ENCODE measurements around the gene SLC35E1.

SLC35E1 gene

DNA sequence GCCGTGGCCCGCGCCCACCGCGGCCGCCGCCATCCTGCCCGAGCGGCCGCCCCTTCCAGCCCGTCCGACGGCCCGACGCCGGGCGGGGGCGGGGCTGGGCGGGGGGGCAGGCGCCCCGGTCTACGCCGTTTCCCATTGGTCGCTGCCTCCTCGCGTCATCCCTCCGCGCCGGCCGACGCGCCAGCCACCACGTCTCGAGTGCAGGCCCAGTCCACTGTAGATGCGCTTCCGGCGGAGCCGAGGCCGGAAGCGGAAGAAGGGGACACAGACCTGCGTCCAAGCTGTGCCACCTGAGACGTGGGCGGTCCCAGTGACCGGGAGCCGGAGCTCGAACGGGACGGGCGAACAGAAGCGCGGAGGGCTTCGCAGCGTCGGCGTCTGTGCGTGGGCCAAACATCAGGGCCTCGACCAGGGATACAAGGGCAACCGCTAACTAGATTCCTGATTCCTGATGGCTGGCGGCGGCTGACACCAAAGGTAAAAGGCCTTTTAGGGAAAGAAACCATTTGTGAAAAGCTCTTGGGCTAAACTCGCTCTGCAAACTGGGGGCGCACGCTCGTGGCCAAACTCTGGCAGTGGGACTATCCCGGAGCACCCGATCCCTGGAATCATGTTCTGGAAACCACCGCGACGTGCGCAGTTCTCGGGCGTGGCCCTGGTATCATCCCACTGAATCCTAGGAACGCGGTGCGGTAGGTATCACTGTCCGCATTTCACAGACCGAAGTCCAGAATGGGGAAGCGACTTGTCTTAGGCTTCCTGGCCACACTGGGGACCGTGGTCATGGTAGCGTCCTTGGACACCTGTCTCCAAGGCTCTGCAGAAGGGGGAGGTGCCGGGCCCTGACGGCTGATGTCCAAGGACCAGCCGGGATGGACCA lies at the start of gene SLC35E1:
Gene SLC35E1 (minus strand): TSS at position 84 of the 880 bp plus-strand sequence. CDS start 51 bp downstream, at position 33.
- peak; percentile 99 for DNase-seq (ENCODE audit: extremely low spot score)
- TF ChIP-seq, protein P1, sequence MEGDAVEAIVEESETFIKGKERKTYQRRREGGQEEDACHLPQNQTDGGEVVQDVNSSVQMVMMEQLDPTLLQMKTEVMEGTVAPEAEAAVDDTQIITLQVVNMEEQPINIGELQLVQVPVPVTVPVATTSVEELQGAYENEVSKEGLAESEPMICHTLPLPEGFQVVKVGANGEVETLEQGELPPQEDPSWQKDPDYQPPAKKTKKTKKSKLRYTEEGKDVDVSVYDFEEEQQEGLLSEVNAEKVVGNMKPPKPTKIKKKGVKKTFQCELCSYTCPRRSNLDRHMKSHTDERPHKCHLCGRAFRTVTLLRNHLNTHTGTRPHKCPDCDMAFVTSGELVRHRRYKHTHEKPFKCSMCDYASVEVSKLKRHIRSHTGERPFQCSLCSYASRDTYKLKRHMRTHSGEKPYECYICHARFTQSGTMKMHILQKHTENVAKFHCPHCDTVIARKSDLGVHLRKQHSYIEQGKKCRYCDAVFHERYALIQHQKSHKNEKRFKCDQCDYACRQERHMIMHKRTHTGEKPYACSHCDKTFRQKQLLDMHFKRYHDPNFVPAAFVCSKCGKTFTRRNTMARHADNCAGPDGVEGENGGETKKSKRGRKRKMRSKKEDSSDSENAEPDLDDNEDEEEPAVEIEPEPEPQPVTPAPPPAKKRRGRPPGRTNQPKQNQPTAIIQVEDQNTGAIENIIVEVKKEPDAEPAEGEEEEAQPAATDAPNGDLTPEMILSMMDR (IDR thresholded peaks at IDR 0.05; ENCODE audit: control extremely low read depth, extremely low read depth, low read depth, missing control alignments), result no peak
- POLR2A ChIA-PET, result interaction anchor here (2.9 kb wide), 1 partner anchor 12 kb away, joined by 36 read pairs; no protein-coding TSS in a partner anchor
- CTCF ChIA-PET, result interaction anchor here (1.2 to 2.1 kb wide), 3 partner anchors 9 to 15 kb away, joined by 3 to 11 read pairs (median 5); no protein-coding TSS in a partner anchor

DNA sequence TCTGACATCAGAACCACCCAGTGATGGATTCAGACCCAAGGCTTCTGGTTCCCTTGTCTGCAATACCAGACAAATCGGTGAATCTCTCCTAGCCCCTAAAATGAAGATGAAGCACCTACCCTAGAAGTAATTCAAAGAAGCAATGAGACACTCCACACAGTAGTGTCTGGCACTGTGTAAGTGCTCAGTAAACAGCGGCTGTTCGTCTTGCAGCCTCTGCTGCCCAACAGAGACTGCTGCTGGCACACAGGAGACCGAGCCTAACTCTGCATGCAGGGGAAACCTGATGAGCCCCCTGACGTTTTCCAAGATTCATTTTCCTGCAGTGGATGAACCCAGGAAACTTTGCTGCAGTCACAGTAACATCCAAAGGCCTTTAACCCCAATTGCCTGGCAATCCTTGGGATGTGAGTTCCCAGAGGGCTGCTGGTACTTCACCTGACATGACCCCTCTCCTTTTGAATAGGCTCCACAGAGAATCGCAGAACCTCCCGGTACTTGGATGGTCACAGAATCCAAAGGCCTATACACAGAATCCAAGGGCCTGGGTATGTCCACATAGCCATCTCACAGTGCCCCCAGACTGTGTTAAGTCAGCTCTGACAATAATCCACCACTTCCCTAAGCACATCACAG lies 49.1 kb upstream of the SLC35E1 start:
- TF ChIP-seq, protein P1 (IDR thresholded peaks at IDR 0.05; ENCODE audit: control extremely low read depth, extremely low read depth, low read depth, missing control alignments), result no peak
- ChIA-PET POLR2A (interaction anchor here (1.3 kb wide), 1 partner anchor 34 kb away, joined by 3 read pairs; no protein-coding TSS in a partner anchor), CTCF (interaction anchor here (1.2 kb wide), 1 partner anchor 31 kb away, joined by 3 read pairs; no protein-coding TSS in a partner anchor)
- DNase-seq (ENCODE audit: extremely low spot score), result no peak

DNA sequence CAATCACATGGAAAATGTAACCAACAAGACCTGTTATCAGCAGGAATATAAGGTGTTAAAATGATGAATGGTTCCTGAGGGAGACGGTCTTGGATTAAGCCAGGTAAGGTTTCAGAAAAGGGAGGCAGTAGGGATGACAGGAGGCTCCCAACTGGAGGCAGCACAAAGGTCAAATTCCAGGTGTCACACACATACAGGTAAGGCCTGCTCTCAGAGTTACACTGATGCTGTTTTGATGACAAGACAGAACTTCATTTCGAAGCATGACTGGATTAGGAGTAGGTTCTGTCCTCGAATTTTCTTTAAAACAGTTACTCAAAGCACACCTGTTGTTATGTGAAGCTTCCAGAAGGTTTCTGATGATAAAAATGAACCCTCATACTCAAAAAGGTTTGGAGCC lies 48.4 kb upstream of the SLC35E1 start:
- POLR2A ChIA-PET, result no interaction called here
- CTCF ChIA-PET, result no interaction called here
- DNase-seq (ENCODE audit: extremely low spot score), result no peak
- TF ChIP-seq, protein P1 (IDR thresholded peaks at IDR 0.05; ENCODE audit: control extremely low read depth, extremely low read depth, low read depth, missing control alignments), result no peak

DNA sequence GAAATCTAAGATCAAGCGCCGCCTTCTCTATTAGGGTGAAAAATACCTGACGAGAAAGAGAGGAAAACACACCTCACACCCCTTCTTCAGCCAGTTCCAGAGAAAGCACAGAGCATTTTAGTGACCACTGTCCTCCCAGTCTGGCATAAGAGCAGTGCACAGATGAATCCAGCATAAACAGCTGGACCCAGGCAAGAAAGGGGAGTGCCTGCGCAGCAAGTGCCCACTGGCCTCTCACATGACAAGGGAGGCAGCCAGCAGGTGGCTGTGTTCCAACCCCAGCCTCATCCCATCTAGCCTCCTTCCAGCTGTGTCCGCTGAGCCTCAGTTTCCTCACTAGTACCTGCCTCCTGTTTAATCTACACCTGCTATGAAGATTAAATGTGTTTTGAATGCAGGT lies 47.8 kb upstream of the SLC35E1 start:
- CTCF ChIA-PET, result no interaction called here
- POLR2A ChIA-PET, result no interaction called here
- TF ChIP-seq, protein P1 (IDR thresholded peaks at IDR 0.05; ENCODE audit: control extremely low read depth, extremely low read depth, low read depth, missing control alignments), result no peak
- no peak for DNase-seq (ENCODE audit: extremely low spot score)

DNA sequence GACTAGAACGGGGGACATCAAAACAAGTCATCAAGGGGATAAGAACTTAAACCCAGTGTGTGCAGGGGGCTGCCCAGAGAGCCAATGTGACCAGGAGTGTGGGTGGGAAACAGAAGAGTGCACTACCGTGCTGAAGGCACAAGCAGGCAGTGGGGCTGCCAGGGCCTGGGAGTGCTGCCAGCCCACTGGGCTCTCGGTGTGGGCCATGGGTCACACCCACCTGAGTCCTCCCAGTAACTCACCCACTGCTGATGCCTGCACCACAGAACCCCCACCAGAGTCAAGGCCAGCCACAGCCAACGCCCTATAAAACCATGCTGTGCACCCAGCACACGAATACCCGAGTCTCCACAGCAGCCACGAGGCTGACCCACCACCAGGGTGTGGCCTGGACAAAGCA lies 47.2 kb upstream of the SLC35E1 start:
- CTCF ChIA-PET, result interaction anchor here (1.0 to 2.4 kb wide), 2 partner anchors 19 to 28 kb away, joined by 3 to 9 read pairs; no protein-coding TSS in a partner anchor
- no peak for DNase-seq (ENCODE audit: extremely low spot score)
- POLR2A ChIA-PET, result interaction anchor here (1.0 to 2.2 kb wide), 2 partner anchors 7 to 34 kb away, joined by 4 to 14 read pairs; no protein-coding TSS in a partner anchor
- TF ChIP-seq, protein P1 (IDR thresholded peaks at IDR 0.05; ENCODE audit: control extremely low read depth, extremely low read depth, low read depth, missing control alignments), result no peak

DNA sequence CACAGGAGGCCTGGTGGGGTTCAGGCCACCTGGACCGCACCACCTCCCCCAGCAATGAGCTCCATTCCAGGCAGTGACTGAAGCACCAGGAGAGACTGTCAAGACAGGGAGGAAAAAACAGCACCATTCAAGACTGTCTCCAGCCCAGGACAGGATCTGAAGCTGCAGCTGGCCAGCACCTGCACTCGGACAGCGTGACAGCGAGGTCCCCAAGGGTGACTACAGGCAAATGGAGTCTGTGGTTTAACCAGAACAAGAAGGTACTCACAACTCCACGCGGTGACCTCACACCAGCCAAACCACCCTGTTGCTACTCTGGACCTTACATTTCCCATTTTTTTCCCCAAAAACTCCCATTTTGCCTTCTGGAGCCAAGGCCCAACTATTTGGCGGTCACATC lies 46.0 kb upstream of the SLC35E1 start:
- ChIA-PET CTCF (interaction anchor here (0.7 to 2.4 kb wide), 8 partner anchors 9 to 31 kb away, joined by 3 to 9 read pairs (median 4); partner anchors contain the start of gene MED26), POLR2A (interaction anchor here (0.8 to 2.2 kb wide), 6 partner anchors 9 to 33 kb away, joined by 3 to 14 read pairs (median 4); partner anchors contain the start of gene MED26)
- TF ChIP-seq, protein P1 (IDR thresholded peaks at IDR 0.05; ENCODE audit: control extremely low read depth, extremely low read depth, low read depth, missing control alignments), result no peak
- DNase-seq (ENCODE audit: extremely low spot score), result no peak
